Panc1 (cell line): ENCODE measurements around the gene FMNL3.

Experiments used
- CTCF ChIP-seq: fragments of 450-650 bp; IDR thresholded peaks from 2 replicates; pipeline ENCODE4 v1.5.1; 2017; ENCODE audit warnings: mild to moderate bottlenecking
- POLR2AphosphoS5 ChIP-seq: IDR thresholded peaks from 2 replicates; pipeline ENCODE4 v1.6.1; 2012; ENCODE audit warnings: mild to moderate bottlenecking, low read depth, low read length, moderate library complexity
- REST ChIP-seq, 2 experiments: IDR thresholded peaks; 2 replicates each; pipeline ENCODE4 v1.6.1; 2011 to 2012; ENCODE audit warnings: low read depth in 2 of 2, control low read depth in 1 of 2, low read length in 1 of 2, mild to moderate bottlenecking in 1 of 2, moderate library complexity in 1 of 2; ENCODE audit not compliant: insufficient read depth in 1 of 2
- TCF7L2 ChIP-seq: IDR thresholded peaks from 2 replicates; pipeline ENCODE4 v1.6.1; 2011; ENCODE audit warnings: mild to moderate bottlenecking, low read depth, low read length, inconsistent platforms

GRCh38 chr12:49588281-49588680 is 118.9 kb downstream of the FMNL3 start:
- TF ChIP-seq CTCF (no peak), POLR2AphosphoS5 (no peak), TCF7L2 (no peak), REST (IDR thresholded peaks at IDR 0.05; ENCODE audit: insufficient read depth in 1 of 2, low read depth in 2 of 2, low read length in 1 of 2) (no peak)
